ENCODE data around the gene CRB2.

Gene CRB2

GRCh38 chr9:123348317-123348992 is 7.5 kb upstream of the CRB2 start:
- Histone ChIP-seq H3K27ac (peak overlapping the region; percentile 91), H3K36me3 (ENCODE audit: insufficient read depth, low read length) (no peaks in the 10 kb centered on the region), H3K9me3 (ENCODE audit: low read depth, low read length) (no peaks in the 10 kb centered on the region), H3K4me3 (no peak overlapping the region; the same call in 1 of the 2 replicates), H3K9ac (ENCODE audit: insufficient read length) (peak overlapping the region; percentile 45)
- DNase-seq (ENCODE audit: low read depth, low spot score): no peak
- no peak for TF ChIP-seq POLR2AphosphoS5 (IDR thresholded peaks at IDR 0.05; ENCODE audit: borderline replicate concordance, low read depth, low read length)
- TF ChIP-seq EZH2 (IDR thresholded peaks at IDR 0.05): no peak
- no peak for TF ChIP-seq FOXP2 (optimal IDR thresholded peaks at IDR 0.05; ENCODE audit: control extremely low read depth, extremely low read length, insufficient read depth)

DNA sequence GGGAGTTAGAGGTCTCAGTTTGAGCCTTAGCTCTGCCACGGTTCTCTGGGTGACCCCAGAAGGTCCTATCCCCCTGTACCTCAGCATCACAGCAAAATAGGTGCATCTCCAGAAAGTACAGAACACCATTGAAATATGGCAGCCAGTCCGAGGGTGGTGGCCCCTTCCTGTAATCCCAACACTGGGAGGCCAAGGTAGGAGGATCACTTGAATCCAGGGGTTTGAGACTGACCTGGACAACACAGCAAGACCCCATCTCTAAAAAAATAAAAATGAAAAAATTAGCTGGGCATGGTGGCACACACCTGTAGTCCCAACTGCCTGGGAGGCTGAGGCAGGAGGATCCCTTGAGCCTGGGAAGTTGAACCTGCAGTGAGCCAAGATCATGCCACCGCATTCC is 7.0 kb upstream of the CRB2 start:
- Histone ChIP-seq H3K27ac (peak overlapping the region; percentile 91), H3K9ac (ENCODE audit: insufficient read length) (no peak overlapping the region), H3K36me3 (ENCODE audit: insufficient read depth, low read length) (no peaks in the 10 kb centered on the region), H3K4me3 (no peak overlapping the region), H3K9me3 (ENCODE audit: low read depth, low read length) (no peaks in the 10 kb centered on the region)
- no peak for DNase-seq (ENCODE audit: low read depth, low spot score)
- TF ChIP-seq POLR2AphosphoS5 (IDR thresholded peaks at IDR 0.05; ENCODE audit: borderline replicate concordance, low read depth, low read length) (no peak), EZH2 (IDR thresholded peaks at IDR 0.05) (no peak), FOXP2 (optimal IDR thresholded peaks at IDR 0.05; ENCODE audit: control extremely low read depth, extremely low read length, insufficient read depth) (no peak)

DNA sequence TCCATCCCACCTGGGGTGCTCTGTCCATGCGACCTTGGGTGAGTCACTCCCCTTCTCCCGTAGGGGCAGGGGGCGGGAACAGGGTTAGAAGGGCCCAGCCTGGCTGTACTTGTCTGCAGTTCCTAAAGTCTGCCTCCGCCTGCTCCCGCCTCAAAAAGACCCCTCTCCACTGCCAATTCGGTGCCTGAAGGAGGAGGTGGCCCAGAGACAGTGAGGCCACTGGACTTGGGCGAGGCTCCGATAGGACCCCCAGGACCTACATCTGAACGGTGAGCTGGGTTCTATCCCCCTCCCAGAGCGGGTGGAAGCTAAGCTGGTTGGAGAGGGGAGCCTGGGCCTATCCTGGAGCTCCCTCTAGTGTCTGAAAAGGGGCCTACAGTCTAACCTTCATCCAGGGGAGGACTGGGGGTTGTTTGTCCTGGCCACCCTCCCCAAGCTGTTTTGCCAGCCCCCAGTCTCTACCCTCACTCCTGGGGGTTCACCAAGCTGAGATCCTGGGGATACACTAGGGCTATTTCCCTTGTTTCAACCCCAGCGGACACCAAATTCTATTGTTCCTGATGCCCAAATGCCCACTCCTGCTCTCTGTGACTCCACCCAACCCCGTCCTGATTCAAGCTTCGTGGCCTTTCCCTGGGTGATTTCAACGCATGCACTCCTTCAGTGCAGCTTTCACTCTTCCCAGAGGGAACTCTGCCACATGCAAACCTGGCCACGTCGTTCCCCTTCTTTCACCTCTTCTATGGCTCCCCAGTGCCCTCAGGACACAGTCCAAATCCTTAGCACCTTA is 6.1 kb upstream of the CRB2 start:
- Histone ChIP-seq H3K27ac (0 out of 2 replicates have a peak overlapping the region, but pooled peaks have one; percentile 91), H3K9ac (ENCODE audit: insufficient read length) (no peak overlapping the region), H3K36me3 (ENCODE audit: insufficient read depth, low read length) (no peaks in the 10 kb centered on the region), H3K4me3 (peak overlapping the region; percentile 40; the same call in 1 of the 2 replicates), H3K9me3 (ENCODE audit: low read depth, low read length) (no peaks in the 10 kb centered on the region)
- TF ChIP-seq POLR2AphosphoS5 (IDR thresholded peaks at IDR 0.05; ENCODE audit: borderline replicate concordance, low read depth, low read length) (no peak), FOXP2 (optimal IDR thresholded peaks at IDR 0.05; ENCODE audit: control extremely low read depth, extremely low read length, insufficient read depth) (no peak), EZH2 (IDR thresholded peaks at IDR 0.05) (no peak)
- no peak for DNase-seq (ENCODE audit: low read depth, low spot score)

- Histone ChIP-seq H3K4me3 (no peak overlapping the region), H3K9me3 (ENCODE audit: low read depth, low read length) (no peaks in the 10 kb centered on the region), H3K36me3 (ENCODE audit: insufficient read depth, low read length) (no peaks in the 10 kb centered on the region), H3K27ac (no peak overlapping the region), H3K9ac (ENCODE audit: insufficient read length) (no peak overlapping the region)
- TF ChIP-seq POLR2AphosphoS5 (IDR thresholded peaks at IDR 0.05; ENCODE audit: borderline replicate concordance, low read depth, low read length) (no peak), EZH2 (IDR thresholded peaks at IDR 0.05) (no peak), FOXP2 (optimal IDR thresholded peaks at IDR 0.05; ENCODE audit: control extremely low read depth, extremely low read length, insufficient read depth) (no peak)
- DNase-seq (ENCODE audit: low read depth, low spot score): no peak
Measured at GRCh38 chr9:123350590-123351310, 5.2 kb upstream of the CRB2 start.

GRCh38 chr9:123353041-123353440 is 3.0 kb upstream of the CRB2 start:
- Histone ChIP-seq H3K27ac (no peak overlapping the region), H3K4me3 (no peak overlapping the region), H3K9ac (ENCODE audit: insufficient read length) (no peak overlapping the region), H3K36me3 (ENCODE audit: insufficient read depth, low read length) (no peaks in the 10 kb centered on the region), H3K9me3 (ENCODE audit: low read depth, low read length) (no peaks in the 10 kb centered on the region)
- no peak for DNase-seq (ENCODE audit: low read depth, low spot score)
- TF ChIP-seq FOXP2 (optimal IDR thresholded peaks at IDR 0.05; ENCODE audit: control extremely low read depth, extremely low read length, insufficient read depth): no peak
- TF ChIP-seq EZH2 (IDR thresholded peaks at IDR 0.05): no peak
- TF ChIP-seq POLR2AphosphoS5 (IDR thresholded peaks at IDR 0.05; ENCODE audit: borderline replicate concordance, low read depth, low read length): no peak

DNA sequence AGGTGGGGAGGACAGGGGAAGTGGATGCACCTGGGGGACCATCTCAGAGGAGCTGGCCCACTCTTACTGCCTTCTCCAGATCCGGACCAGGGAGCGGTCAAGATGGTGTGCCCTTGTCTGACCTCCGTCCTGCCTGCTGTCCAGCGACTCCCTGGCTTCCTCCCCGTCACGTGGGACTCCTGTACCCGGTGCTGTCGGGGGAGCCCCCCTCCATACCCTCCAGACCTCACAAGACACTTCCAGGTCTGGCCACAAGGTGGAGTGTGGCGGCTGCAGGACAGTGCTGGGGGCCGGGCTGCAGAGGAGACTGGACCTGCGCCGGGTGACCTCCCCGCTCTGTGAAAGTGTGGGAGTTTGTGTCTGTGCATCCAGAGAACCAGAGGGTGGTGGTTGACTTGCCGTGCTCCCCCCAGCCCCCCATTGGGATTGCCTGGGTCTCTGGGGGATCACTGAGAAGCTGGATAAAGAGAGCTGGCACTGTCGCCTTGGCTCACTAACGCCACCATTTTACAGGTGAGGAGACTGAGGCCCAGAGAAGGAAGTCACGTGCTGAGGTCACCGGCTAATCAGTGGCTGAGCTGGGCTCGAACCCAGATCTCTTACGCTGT is 1.9 kb upstream of the CRB2 start:
- Histone ChIP-seq H3K27ac (no peak overlapping the region), H3K4me3 (no peak overlapping the region), H3K36me3 (ENCODE audit: insufficient read depth, low read length) (no peaks in the 10 kb centered on the region), H3K9ac (ENCODE audit: insufficient read length) (no peak overlapping the region), H3K9me3 (ENCODE audit: low read depth, low read length) (no peaks in the 10 kb centered on the region)
- no peak for DNase-seq (ENCODE audit: low read depth, low spot score)
- TF ChIP-seq FOXP2 (optimal IDR thresholded peaks at IDR 0.05; ENCODE audit: control extremely low read depth, extremely low read length, insufficient read depth) (no peak), EZH2 (IDR thresholded peaks at IDR 0.05) (no peak), POLR2AphosphoS5 (IDR thresholded peaks at IDR 0.05; ENCODE audit: borderline replicate concordance, low read depth, low read length) (no peak)

GRCh38 chr9:123354806-123355508 is 1.0 kb upstream of the CRB2 start:
- no peak overlapping the region for H3K4me3 ChIP-seq
- no peak for DNase-seq (ENCODE audit: low read depth, low spot score)

More at GRCh38 chr9:123354806-123355508, 1.0 kb upstream of the CRB2 start:
- Histone ChIP-seq H3K9me3 (ENCODE audit: low read depth, low read length) (no peaks in the 10 kb centered on the region), H3K27ac (no peak overlapping the region), H3K36me3 (ENCODE audit: insufficient read depth, low read length) (no peaks in the 10 kb centered on the region), H3K9ac (ENCODE audit: insufficient read length) (no peak overlapping the region)
- TF ChIP-seq EZH2 (IDR thresholded peaks at IDR 0.05) (no peak), FOXP2 (optimal IDR thresholded peaks at IDR 0.05; ENCODE audit: control extremely low read depth, extremely low read length, insufficient read depth) (no peak), POLR2AphosphoS5 (IDR thresholded peaks at IDR 0.05; ENCODE audit: borderline replicate concordance, low read depth, low read length) (no peak)
